ENCODE measurements around the gene LRRC3. TPM values are rescaled to one million over a fixed set of nuclear protein-coding genes. Genes with fewer than 3 reads are reported as not detected.

LRRC3 gene
- total and polyA plus RNA-seq, 7 experiments from 2014 or later, result 0.06 to 3.3 (median 0.89) TPM

DNA sequence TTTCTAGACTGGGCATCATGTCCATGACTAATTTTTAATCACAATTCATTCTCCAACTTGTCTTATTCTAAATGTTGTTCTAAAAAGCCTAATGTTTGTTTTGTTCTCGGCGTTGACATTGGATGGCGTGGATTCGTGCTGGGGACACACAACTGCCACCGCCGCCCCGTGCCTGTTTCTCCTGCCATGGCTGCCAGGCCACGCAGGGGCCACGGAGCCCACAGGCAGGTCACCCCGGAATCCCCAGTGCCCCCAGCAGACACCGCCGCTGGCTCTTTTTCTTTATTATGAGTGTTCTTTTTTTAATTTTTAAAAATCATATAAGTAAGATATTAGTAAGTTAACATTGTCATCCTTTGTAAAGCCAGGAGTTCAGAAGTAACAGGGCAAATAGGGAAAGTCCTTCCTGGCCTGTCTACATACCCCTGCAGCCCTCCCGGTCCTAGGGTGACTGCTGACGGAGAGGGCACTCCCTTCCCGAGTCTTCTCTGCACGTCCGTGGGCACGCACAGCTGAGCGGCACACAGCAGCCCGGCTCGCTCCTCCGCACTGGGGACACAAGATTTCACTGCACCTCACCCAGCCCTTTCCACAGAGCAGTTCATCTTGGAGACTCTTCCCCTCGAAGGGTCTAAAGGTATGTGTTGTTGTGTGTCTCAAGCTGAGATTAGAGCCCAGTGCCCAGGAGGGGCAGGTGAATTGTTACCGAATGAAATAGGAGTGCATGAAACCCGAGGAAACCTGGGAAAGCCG is 52.5 kb downstream of the LRRC3 start:
- no peaks in the 10 kb centered on the region for H3K9me3 Mint-ChIP-seq
- ChIA-PET POLR2A (no interaction called here), CTCF (interaction anchor here (1.1 to 6.9 kb wide), 2 partner anchors 234 to 286 kb away, joined by 3 to 68 read pairs; no protein-coding TSS in a partner anchor)
- no peak for DNase-seq
- Histone ChIP-seq H3K4me1 (ENCODE audit: control insufficient read depth in 2 of 2, insufficient read depth in 2 of 2, low read length in 2 of 2) (peaks cover 7 to 13% of the 10 kb centered on the region in 2 donors), H3K9me3 (ENCODE audit: control insufficient read depth in 2 of 3, low read length in 3 of 3) (no peaks in the 10 kb centered on the region), H3K36me3 (ENCODE audit: control insufficient read depth in 2 of 3, insufficient read depth in 3 of 3, low read length in 3 of 3) (no peaks in the 10 kb centered on the region), H3K4me3 (ENCODE audit: low read length) (no peak overlapping the region), H3K27me3 (ENCODE audit: control insufficient read depth in 2 of 2, insufficient read depth in 2 of 2, low read length in 2 of 2) (no peaks in the 10 kb centered on the region), H3K27ac (ENCODE audit: low read depth, low read length) (no peak overlapping the region)
- peaks cover 0 to 5% (median 0%) of the 10 kb centered on the region in 7 donors for H3K4me1 Mint-ChIP-seq
- no peak overlapping the region for H3K4me3 Mint-ChIP-seq
- H3K27me3 Mint-ChIP-seq, result no peaks in the 10 kb centered on the region
- peak overlapping the region in 1 of 9 donors; percentile 33 for H3K27ac Mint-ChIP-seq
- no peaks in the 10 kb centered on the region for H3K36me3 Mint-ChIP-seq
- intact Hi-C loops (cut with micrococcal nuclease), result no loop called here
- ATAC-seq, result no peak

DNA sequence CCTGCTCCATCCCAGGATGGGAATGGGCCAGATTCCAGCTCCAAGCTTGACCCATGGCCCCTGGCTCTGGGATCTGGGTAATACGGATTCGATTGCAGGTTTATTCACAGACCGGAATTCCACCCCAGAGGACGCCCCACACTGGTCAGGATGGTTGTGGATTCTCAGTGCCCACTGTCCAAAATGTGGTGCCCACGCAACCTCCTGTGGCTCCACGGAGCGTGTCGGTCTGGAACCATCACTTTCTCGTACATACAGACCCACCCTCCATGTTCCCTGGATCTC is 53.1 kb downstream of the LRRC3 start:
- H3K9me3 Mint-ChIP-seq, result no peaks in the 10 kb centered on the region
- H3K4me1 Mint-ChIP-seq, result peaks cover 0 to 5% (median 0%) of the 10 kb centered on the region in 7 donors
- Histone ChIP-seq H3K36me3 (ENCODE audit: control insufficient read depth in 2 of 3, insufficient read depth in 3 of 3, low read length in 3 of 3) (no peaks in the 10 kb centered on the region), H3K4me3 (ENCODE audit: low read length) (no peak overlapping the region), H3K27ac (ENCODE audit: low read depth, low read length) (no peak overlapping the region), H3K4me1 (ENCODE audit: control insufficient read depth in 2 of 2, insufficient read depth in 2 of 2, low read length in 2 of 2) (peaks cover 7 to 13% of the 10 kb centered on the region in 2 donors), H3K9me3 (ENCODE audit: control insufficient read depth in 2 of 3, low read length in 3 of 3) (no peaks in the 10 kb centered on the region), H3K27me3 (ENCODE audit: control insufficient read depth in 2 of 2, insufficient read depth in 2 of 2, low read length in 2 of 2) (no peaks in the 10 kb centered on the region)
- intact Hi-C loops (cut with micrococcal nuclease), result no loop called here
- ATAC-seq (no peak), DNase-seq (no peak)
- no peak overlapping the region for H3K4me3 Mint-ChIP-seq
- H3K27me3 Mint-ChIP-seq, result no peaks in the 10 kb centered on the region
- POLR2A ChIA-PET, result no interaction called here
- CTCF ChIA-PET, result interaction anchor here (6.9 kb wide), 1 partner anchor 286 kb away, joined by 68 read pairs; no protein-coding TSS in a partner anchor
- no peak overlapping the region for H3K27ac Mint-ChIP-seq
- H3K36me3 Mint-ChIP-seq, result no peaks in the 10 kb centered on the region

DNA sequence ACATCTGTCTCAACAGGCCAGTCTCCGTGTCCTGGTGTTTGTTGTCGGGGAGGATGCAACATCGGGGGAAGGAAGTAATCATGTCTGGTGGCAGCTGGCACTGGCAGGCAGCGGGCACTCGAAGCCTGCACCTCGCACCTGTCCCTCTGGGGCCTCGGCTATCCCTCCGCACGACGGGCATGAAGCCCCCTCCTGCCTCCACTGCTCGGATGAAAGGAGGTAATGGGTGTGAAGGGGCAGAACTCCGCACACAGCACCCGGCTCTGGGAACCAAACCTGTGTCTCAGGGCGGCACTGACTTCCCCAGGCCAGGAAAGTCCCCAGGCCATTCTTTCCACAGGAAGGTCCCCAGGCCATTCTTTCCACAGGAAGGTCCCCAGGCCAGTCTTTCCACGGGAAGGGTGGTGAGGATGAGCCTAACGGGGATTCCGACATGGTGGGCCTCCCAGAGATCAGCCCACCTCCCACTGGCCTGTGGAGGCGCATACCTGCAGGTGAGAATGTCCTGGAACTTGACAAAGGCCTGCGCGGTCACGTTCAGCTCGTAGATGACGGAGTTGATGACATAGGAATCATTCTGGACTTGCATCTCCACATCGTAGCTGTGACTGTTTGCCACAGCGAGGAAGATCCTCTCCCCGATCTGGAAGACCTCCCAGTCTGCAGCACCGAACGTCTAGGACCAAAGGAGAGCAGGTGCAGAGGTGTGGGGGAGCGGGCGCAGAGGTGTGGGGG is 53.6 kb downstream of the LRRC3 start:
- H3K36me3 Mint-ChIP-seq, result no peaks in the 10 kb centered on the region
- no peaks in the 10 kb centered on the region for H3K36me3 ChIP-seq (ENCODE audit: control insufficient read depth in 2 of 3, insufficient read depth in 3 of 3, low read length in 3 of 3)
- intact Hi-C loops (cut with micrococcal nuclease), result no loop called here
- no peaks in the 10 kb centered on the region for H3K27me3 Mint-ChIP-seq
- ATAC-seq, result no peak
- H3K4me3 ChIP-seq (ENCODE audit: low read length), result no peak overlapping the region
- peaks cover 7 to 13% of the 10 kb centered on the region in 2 donors for H3K4me1 ChIP-seq (ENCODE audit: control insufficient read depth in 2 of 2, insufficient read depth in 2 of 2, low read length in 2 of 2)
- no peaks in the 10 kb centered on the region for H3K9me3 ChIP-seq (ENCODE audit: control insufficient read depth in 2 of 3, low read length in 3 of 3)
- H3K4me3 Mint-ChIP-seq, result no peak overlapping the region
- no peaks in the 10 kb centered on the region for H3K27me3 ChIP-seq (ENCODE audit: control insufficient read depth in 2 of 2, insufficient read depth in 2 of 2, low read length in 2 of 2)
- no peak overlapping the region for H3K27ac ChIP-seq (ENCODE audit: low read depth, low read length)
- ChIA-PET CTCF (interaction anchor here (6.9 to 9.1 kb wide), 2 partner anchors 233 to 285 kb away, joined by 68 to 111 read pairs; no protein-coding TSS in a partner anchor), POLR2A (no interaction called here)
- no peak for DNase-seq
- no peaks in the 10 kb centered on the region for H3K9me3 Mint-ChIP-seq
- H3K4me1 Mint-ChIP-seq, result peaks cover 0 to 3% (median 0%) of the 10 kb centered on the region in 7 donors
- no peak overlapping the region for H3K27ac Mint-ChIP-seq

DNA sequence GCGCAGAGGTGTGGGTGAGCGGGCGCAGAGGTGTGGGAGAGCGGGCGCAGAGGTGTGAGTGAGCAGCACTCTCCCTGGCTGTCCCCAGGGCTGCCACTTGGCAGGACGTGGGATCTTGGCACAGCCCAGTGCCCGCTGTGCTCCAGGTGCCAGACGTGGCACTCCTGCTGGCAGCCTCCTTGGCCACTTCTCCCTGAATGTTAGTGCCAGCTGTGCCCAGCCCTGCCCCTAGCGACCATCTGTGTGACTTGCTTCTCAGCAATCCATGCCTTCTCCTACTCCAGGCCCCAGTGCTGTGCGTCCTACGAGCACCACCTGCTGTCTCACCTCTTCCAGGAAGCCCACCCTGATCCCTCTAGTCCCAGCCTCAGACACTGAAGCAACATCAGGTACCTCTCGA is 54.2 kb downstream of the LRRC3 start:
- Histone ChIP-seq H3K27me3 (ENCODE audit: control insufficient read depth in 2 of 2, insufficient read depth in 2 of 2, low read length in 2 of 2) (no peaks in the 10 kb centered on the region), H3K4me1 (ENCODE audit: control insufficient read depth in 2 of 2, insufficient read depth in 2 of 2, low read length in 2 of 2) (peaks cover 7 to 13% of the 10 kb centered on the region in 2 donors), H3K36me3 (ENCODE audit: control insufficient read depth in 2 of 3, insufficient read depth in 3 of 3, low read length in 3 of 3) (no peaks in the 10 kb centered on the region), H3K27ac (ENCODE audit: low read depth, low read length) (no peak overlapping the region), H3K9me3 (ENCODE audit: control insufficient read depth in 2 of 3, low read length in 3 of 3) (no peaks in the 10 kb centered on the region), H3K4me3 (ENCODE audit: low read length) (no peak overlapping the region)
- Mint-ChIP-seq H3K9me3 (no peaks in the 10 kb centered on the region), H3K4me1 (no peaks in the 10 kb centered on the region), H3K27me3 (no peaks in the 10 kb centered on the region), H3K36me3 (no peaks in the 10 kb centered on the region), H3K27ac (peak overlapping the region in 2 of 9 donors; percentile 51 to 77), H3K4me3 (no peak overlapping the region)
- ATAC-seq (no peak), DNase-seq (no peak)
- ChIA-PET POLR2A (no interaction called here), CTCF (interaction anchor here (0.9 to 9.1 kb wide), 12 partner anchors 9 to 371 kb away, joined by 3 to 111 read pairs (median 4); partner anchors contain the start of gene KRTAP10-5)
- intact Hi-C loops (cut with micrococcal nuclease), result no loop called here

GRCh38 chr21:44510109-44510507 is 54.8 kb downstream of the LRRC3 start:
- no peak overlapping the region for H3K27ac Mint-ChIP-seq
- POLR2A ChIA-PET, result interaction anchor here (1.0 to 1.5 kb wide), 3 partner anchors 148 to 232 kb away, joined by 3 to 10 read pairs (median 3); partner anchors contain the start of gene KRTAP12-3
- H3K9me3 ChIP-seq (ENCODE audit: control insufficient read depth in 2 of 3, low read length in 3 of 3), result no peaks in the 10 kb centered on the region
- H3K4me3 ChIP-seq (ENCODE audit: low read length), result peak overlapping the region; percentile 64
- peaks cover 7 to 13% of the 10 kb centered on the region in 2 donors for H3K4me1 ChIP-seq (ENCODE audit: control insufficient read depth in 2 of 2, insufficient read depth in 2 of 2, low read length in 2 of 2)
- ATAC-seq (no peak), DNase-seq (no peak)
- no peaks in the 10 kb centered on the region for H3K4me1 Mint-ChIP-seq
- CTCF ChIA-PET, result interaction anchor here (0.6 to 9.1 kb wide), 23 partner anchors 9 to 371 kb away, joined by 3 to 111 read pairs (median 3); partner anchors contain the start of genes KRTAP10-11, KRTAP10-12, KRTAP10-5 and KRTAP12-3
- no peaks in the 10 kb centered on the region for H3K36me3 ChIP-seq (ENCODE audit: control insufficient read depth in 2 of 3, insufficient read depth in 3 of 3, low read length in 3 of 3)
- no peaks in the 10 kb centered on the region for H3K36me3 Mint-ChIP-seq
- H3K9me3 Mint-ChIP-seq, result no peaks in the 10 kb centered on the region
- H3K4me3 Mint-ChIP-seq, result peak overlapping the region in 4 of 10 donors; percentile 63 to 70 (median 65)
- H3K27ac ChIP-seq (ENCODE audit: low read depth, low read length), result no peak overlapping the region
- H3K27me3 Mint-ChIP-seq, result no peaks in the 10 kb centered on the region
- intact Hi-C loops (cut with micrococcal nuclease), result loop anchor here (1.0 to 5.0 kb wide), 6 partner anchors 37 to 417 kb away; partner anchors contain the start of gene KRTAP12-3 (in 1 of the 2)
- H3K27me3 ChIP-seq (ENCODE audit: control insufficient read depth in 2 of 2, insufficient read depth in 2 of 2, low read length in 2 of 2), result no peaks in the 10 kb centered on the region

DNA sequence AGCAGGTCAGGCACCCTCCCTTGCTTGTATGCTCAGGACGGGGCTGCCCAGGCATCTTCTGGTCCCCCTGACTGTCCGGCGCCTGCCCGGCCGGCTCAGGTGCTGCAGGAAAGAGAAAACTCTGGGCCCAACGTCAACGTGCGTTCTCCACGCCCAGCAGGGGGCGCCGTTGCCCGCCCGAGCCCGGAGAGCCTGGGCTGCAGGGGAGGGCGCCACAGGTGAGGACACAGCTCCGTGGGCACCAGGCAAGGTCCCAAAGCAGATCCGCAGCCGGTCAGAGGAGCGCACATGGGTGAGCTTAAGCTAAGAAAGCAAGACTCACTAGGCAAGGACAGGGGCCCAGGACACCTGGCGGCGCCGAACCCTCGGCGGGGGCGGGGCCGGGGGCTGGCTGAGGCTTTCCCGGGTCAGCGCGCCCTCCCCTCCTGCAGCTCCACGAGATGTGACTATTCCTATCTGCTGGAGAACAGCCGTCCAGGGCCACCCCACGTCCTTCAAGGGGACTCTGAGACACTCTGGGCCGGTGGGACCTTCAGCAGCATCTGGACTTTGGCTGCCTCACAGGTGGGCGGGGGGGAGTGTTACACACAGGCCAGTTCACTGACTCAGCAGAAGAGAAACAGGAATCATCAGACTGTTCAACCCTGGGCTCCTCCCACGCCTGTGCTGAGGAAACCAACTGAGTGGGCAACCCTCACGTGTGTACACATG is 55.4 kb downstream of the LRRC3 start:
- Histone ChIP-seq H3K27me3 (ENCODE audit: control insufficient read depth in 2 of 2, insufficient read depth in 2 of 2, low read length in 2 of 2) (no peaks in the 10 kb centered on the region), H3K4me3 (ENCODE audit: low read length) (peak overlapping the region; percentile 64), H3K27ac (ENCODE audit: low read depth, low read length) (no peak overlapping the region), H3K4me1 (ENCODE audit: control insufficient read depth in 2 of 2, insufficient read depth in 2 of 2, low read length in 2 of 2) (peaks cover 7 to 13% of the 10 kb centered on the region in 2 donors), H3K9me3 (ENCODE audit: control insufficient read depth in 2 of 3, low read length in 3 of 3) (no peaks in the 10 kb centered on the region), H3K36me3 (ENCODE audit: control insufficient read depth in 2 of 3, insufficient read depth in 3 of 3, low read length in 3 of 3) (no peaks in the 10 kb centered on the region)
- Mint-ChIP-seq H3K27ac (peak overlapping the region in 3 of 9 donors; percentile 6 to 41 (median 38)), H3K27me3 (no peaks in the 10 kb centered on the region), H3K4me1 (peaks cover 0 to 3% (median 0%) of the 10 kb centered on the region in 7 donors), H3K9me3 (peaks cover 0 to under 1% (median 0%) of the 10 kb centered on the region in 11 donors), H3K36me3 (no peaks in the 10 kb centered on the region), H3K4me3 (peak overlapping the region in 9 of 10 donors; percentile 58 to 75 (median 65))
- POLR2A ChIA-PET, result interaction anchor here (1.0 to 1.5 kb wide), 3 partner anchors 147 to 232 kb away, joined by 3 to 10 read pairs (median 3); partner anchors contain the start of gene KRTAP12-3
- ATAC-seq (peak; percentile 87), DNase-seq (peak; percentile 65 to 95 (median 85))
- CTCF ChIA-PET, result interaction anchor here (0.5 to 9.1 kb wide), 34 partner anchors 9 to 1534 kb away, joined by 3 to 111 read pairs (median 3); partner anchors contain the start of genes KRTAP10-11, KRTAP10-12, KRTAP10-5 and KRTAP12-3
- intact Hi-C loops (cut with micrococcal nuclease), result loop anchor here (1.0 to 5.0 kb wide), 6 partner anchors 37 to 417 kb away; partner anchors contain the start of gene KRTAP12-3 (in 1 of the 2)

Measured in naive thymus-derived CD4-positive, alpha-beta T cell (primary cell).